ENCODE results near the gene ABI3BP.

ABI3BP gene

GRCh38 chr3:100775669-100776068 is 217.6 kb downstream of the ABI3BP start:
- Histone ChIP-seq H3K36me3 (ENCODE audit: insufficient read depth, low read length) (no peaks in the 10 kb centered on the region), H3K4me1 (ENCODE audit: insufficient read depth, low read length, poor library complexity, severe bottlenecking) (no peaks in the 10 kb centered on the region), H3K4me3 (ENCODE audit: low read length, poor library complexity, severe bottlenecking) (no peak overlapping the region), H3F3A (ENCODE audit: low read depth) (no peaks in the 10 kb centered on the region), H4K20me1 (ENCODE audit: insufficient read depth, low read length, poor library complexity, severe bottlenecking) (no peaks in the 10 kb centered on the region), H3K9me2 (replicated peaks; ENCODE audit: low read depth, low read length) (no peaks in the 10 kb centered on the region), H3K79me2 (ENCODE audit: insufficient read depth, low read length) (no peaks in the 10 kb centered on the region), H2AFZ (ENCODE audit: low read length) (no peak overlapping the region), H3K9ac (ENCODE audit: low read depth, low read length, poor library complexity, severe bottlenecking) (no peak overlapping the region), H3K4me2 (ENCODE audit: low read depth, low read length, poor library complexity, severe bottlenecking) (no peak overlapping the region), H3K27me3 (ENCODE audit: insufficient read depth, low read length, poor library complexity, severe bottlenecking) (no peaks in the 10 kb centered on the region), H3K9me3 (ENCODE audit: insufficient read depth, low read depth, low read length) (no peaks in the 10 kb centered on the region)
- TF ChIP-seq EZH2phosphoT487 (IDR thresholded peaks at IDR 0.05; ENCODE audit: borderline replicate concordance) (no peak), CTCF (conservative IDR thresholded peaks at IDR 0.05; ENCODE audit: low read length) (no peak)

GRCh38 chr3:100775226-100775625 is 218.0 kb downstream of the ABI3BP start:
- Histone ChIP-seq H3F3A (ENCODE audit: low read depth) (no peaks in the 10 kb centered on the region), H3K9ac (ENCODE audit: low read depth, low read length, poor library complexity, severe bottlenecking) (no peak overlapping the region), H3K36me3 (ENCODE audit: insufficient read depth, low read length) (no peaks in the 10 kb centered on the region), H2AFZ (ENCODE audit: low read length) (no peak overlapping the region), H3K9me2 (replicated peaks; ENCODE audit: low read depth, low read length) (no peaks in the 10 kb centered on the region), H4K20me1 (ENCODE audit: insufficient read depth, low read length, poor library complexity, severe bottlenecking) (no peaks in the 10 kb centered on the region), H3K4me1 (ENCODE audit: insufficient read depth, low read length, poor library complexity, severe bottlenecking) (no peaks in the 10 kb centered on the region), H3K27me3 (ENCODE audit: insufficient read depth, low read length, poor library complexity, severe bottlenecking) (no peaks in the 10 kb centered on the region), H3K4me2 (ENCODE audit: low read depth, low read length, poor library complexity, severe bottlenecking) (no peak overlapping the region), H3K9me3 (ENCODE audit: insufficient read depth, low read depth, low read length) (no peaks in the 10 kb centered on the region), H3K4me3 (ENCODE audit: low read length, poor library complexity, severe bottlenecking) (no peak overlapping the region), H3K79me2 (ENCODE audit: insufficient read depth, low read length) (no peaks in the 10 kb centered on the region)
- TF ChIP-seq CTCF (conservative IDR thresholded peaks at IDR 0.05; ENCODE audit: low read length) (no peak), EZH2phosphoT487 (IDR thresholded peaks at IDR 0.05; ENCODE audit: borderline replicate concordance) (no peak)

GRCh38 chr3:100769693-100770092 is 223.5 kb downstream of the ABI3BP start:
- H3K9ac ChIP-seq (ENCODE audit: low read depth, low read length, poor library complexity, severe bottlenecking): no peak overlapping the region
- no peaks in the 10 kb centered on the region for H3K9me3 ChIP-seq (ENCODE audit: insufficient read depth, low read depth, low read length)
- H3K36me3 ChIP-seq (ENCODE audit: insufficient read depth, low read length): no peaks in the 10 kb centered on the region
- no peak overlapping the region for H2AFZ ChIP-seq (ENCODE audit: low read length)
- no peaks in the 10 kb centered on the region for H3K27me3 ChIP-seq (ENCODE audit: insufficient read depth, low read length, poor library complexity, severe bottlenecking)
- H3K4me1 ChIP-seq (ENCODE audit: insufficient read depth, low read length, poor library complexity, severe bottlenecking): peaks cover 4% of the 10 kb centered on the region
- no peaks in the 10 kb centered on the region for H3F3A ChIP-seq (ENCODE audit: low read depth)
- H3K79me2 ChIP-seq (ENCODE audit: insufficient read depth, low read length): no peaks in the 10 kb centered on the region
- H3K4me2 ChIP-seq (ENCODE audit: low read depth, low read length, poor library complexity, severe bottlenecking): no peak overlapping the region
- no peaks in the 10 kb centered on the region for H4K20me1 ChIP-seq (ENCODE audit: insufficient read depth, low read length, poor library complexity, severe bottlenecking)
- no peak for TF ChIP-seq EZH2phosphoT487 (IDR thresholded peaks at IDR 0.05; ENCODE audit: borderline replicate concordance)
- no peak for TF ChIP-seq CTCF (conservative IDR thresholded peaks at IDR 0.05; ENCODE audit: low read length)
- no peak overlapping the region for H3K4me3 ChIP-seq (ENCODE audit: low read length, poor library complexity, severe bottlenecking)
- H3K9me2 ChIP-seq (replicated peaks; ENCODE audit: low read depth, low read length): no peaks in the 10 kb centered on the region

Data from Loucy (cell line).